ENCODE data around the gene SNCAIP.

Gene SNCAIP

DNA sequence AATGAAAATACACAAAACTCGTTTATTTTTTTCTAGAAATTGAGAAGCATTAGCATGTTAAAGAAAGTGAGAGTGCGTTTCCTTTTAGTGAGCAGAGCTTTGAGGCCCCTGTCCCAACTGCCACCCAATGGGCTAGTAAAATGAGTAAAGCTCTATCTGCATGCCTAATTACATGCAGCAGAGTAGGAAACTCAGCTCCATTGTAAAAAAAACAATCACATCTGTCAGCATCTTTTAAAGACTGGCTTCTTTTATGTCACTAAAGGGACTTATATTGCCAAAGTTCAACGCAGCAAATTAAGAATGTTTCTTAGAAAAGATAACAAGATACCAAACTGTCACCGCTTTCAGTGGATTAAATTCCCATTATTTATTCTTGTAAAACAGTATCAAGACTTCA lies 154.0 kb downstream of the SNCAIP start:
- Histone ChIP-seq H3K9me3 (ENCODE audit: control insufficient read depth, low read length) (no peaks in the 10 kb centered on the region), H3K4me1 (ENCODE audit: control insufficient read depth, insufficient read depth, low read length, poor library complexity, severe bottlenecking) (no peaks in the 10 kb centered on the region), H3K27ac (ENCODE audit: insufficient read depth, low read length, poor library complexity, severe bottlenecking) (no peak overlapping the region), H3K27me3 (replicated peaks; ENCODE audit: control insufficient read depth, insufficient read depth, low read length, poor library complexity, severe bottlenecking) (no peaks in the 10 kb centered on the region), H3K4me3 (ENCODE audit: insufficient read depth, low read depth, low read length, poor library complexity, severe bottlenecking) (no peak overlapping the region), H3K36me3 (ENCODE audit: control insufficient read depth, insufficient read depth, low read length) (no peaks in the 10 kb centered on the region)
- DNase-seq = no peak

GRCh38 chr5:122468351-122469116 lies 156.5 kb downstream of the SNCAIP start:
- no peaks in the 10 kb centered on the region for H3K4me1 ChIP-seq (ENCODE audit: control insufficient read depth, insufficient read depth, low read length, poor library complexity, severe bottlenecking)
- no peak overlapping the region for H3K4me3 ChIP-seq (ENCODE audit: insufficient read depth, low read depth, low read length, poor library complexity, severe bottlenecking)
- H3K27ac ChIP-seq (ENCODE audit: insufficient read depth, low read length, poor library complexity, severe bottlenecking) = no peak overlapping the region
- no peaks in the 10 kb centered on the region for H3K27me3 ChIP-seq (replicated peaks; ENCODE audit: control insufficient read depth, insufficient read depth, low read length, poor library complexity, severe bottlenecking)
- H3K9me3 ChIP-seq (ENCODE audit: control insufficient read depth, low read length) = no peaks in the 10 kb centered on the region
- H3K36me3 ChIP-seq (ENCODE audit: control insufficient read depth, insufficient read depth, low read length) = no peaks in the 10 kb centered on the region
- no peak for DNase-seq

DNA sequence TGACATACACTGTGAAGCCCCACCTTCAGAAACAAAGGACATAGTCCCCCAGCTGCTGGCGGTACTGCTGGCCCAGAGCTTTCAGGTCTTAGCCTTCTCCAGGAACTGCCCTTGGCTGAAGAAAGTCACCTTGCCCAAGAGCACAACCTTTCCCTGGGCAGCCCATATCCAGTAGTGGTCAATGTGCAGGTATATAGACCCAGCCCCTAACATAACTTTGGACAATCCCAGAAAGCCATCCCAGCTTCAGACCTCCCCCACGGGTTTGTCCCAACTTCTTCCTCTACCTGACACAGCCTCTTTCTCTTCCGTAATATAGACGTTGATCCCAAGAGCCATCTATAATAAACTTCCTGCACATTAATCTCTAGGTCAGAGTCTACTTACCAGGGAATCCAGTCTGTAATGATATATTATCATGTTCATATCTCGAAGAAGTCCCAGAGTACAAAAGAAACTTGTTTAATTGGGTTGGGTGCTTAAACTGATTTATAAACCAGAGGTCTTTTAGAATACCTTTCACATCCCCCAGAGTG lies 157.4 kb downstream of the SNCAIP start:
- Histone ChIP-seq H3K27ac (ENCODE audit: insufficient read depth, low read length, poor library complexity, severe bottlenecking) (no peak overlapping the region), H3K4me3 (ENCODE audit: insufficient read depth, low read depth, low read length, poor library complexity, severe bottlenecking) (no peak overlapping the region), H3K9me3 (ENCODE audit: control insufficient read depth, low read length) (no peaks in the 10 kb centered on the region), H3K27me3 (replicated peaks; ENCODE audit: control insufficient read depth, insufficient read depth, low read length, poor library complexity, severe bottlenecking) (no peaks in the 10 kb centered on the region), H3K4me1 (ENCODE audit: control insufficient read depth, insufficient read depth, low read length, poor library complexity, severe bottlenecking) (no peaks in the 10 kb centered on the region), H3K36me3 (ENCODE audit: control insufficient read depth, insufficient read depth, low read length) (no peaks in the 10 kb centered on the region)
- no peak for DNase-seq

GRCh38 chr5:122470365-122470764 lies 158.3 kb downstream of the SNCAIP start:
- Histone ChIP-seq H3K4me3 (ENCODE audit: insufficient read depth, low read depth, low read length, poor library complexity, severe bottlenecking) (no peak overlapping the region), H3K27ac (ENCODE audit: insufficient read depth, low read length, poor library complexity, severe bottlenecking) (no peak overlapping the region), H3K36me3 (ENCODE audit: control insufficient read depth, insufficient read depth, low read length) (no peaks in the 10 kb centered on the region), H3K9me3 (ENCODE audit: control insufficient read depth, low read length) (no peaks in the 10 kb centered on the region), H3K4me1 (ENCODE audit: control insufficient read depth, insufficient read depth, low read length, poor library complexity, severe bottlenecking) (no peaks in the 10 kb centered on the region), H3K27me3 (replicated peaks; ENCODE audit: control insufficient read depth, insufficient read depth, low read length, poor library complexity, severe bottlenecking) (no peaks in the 10 kb centered on the region)
- DNase-seq = no peak

DNA sequence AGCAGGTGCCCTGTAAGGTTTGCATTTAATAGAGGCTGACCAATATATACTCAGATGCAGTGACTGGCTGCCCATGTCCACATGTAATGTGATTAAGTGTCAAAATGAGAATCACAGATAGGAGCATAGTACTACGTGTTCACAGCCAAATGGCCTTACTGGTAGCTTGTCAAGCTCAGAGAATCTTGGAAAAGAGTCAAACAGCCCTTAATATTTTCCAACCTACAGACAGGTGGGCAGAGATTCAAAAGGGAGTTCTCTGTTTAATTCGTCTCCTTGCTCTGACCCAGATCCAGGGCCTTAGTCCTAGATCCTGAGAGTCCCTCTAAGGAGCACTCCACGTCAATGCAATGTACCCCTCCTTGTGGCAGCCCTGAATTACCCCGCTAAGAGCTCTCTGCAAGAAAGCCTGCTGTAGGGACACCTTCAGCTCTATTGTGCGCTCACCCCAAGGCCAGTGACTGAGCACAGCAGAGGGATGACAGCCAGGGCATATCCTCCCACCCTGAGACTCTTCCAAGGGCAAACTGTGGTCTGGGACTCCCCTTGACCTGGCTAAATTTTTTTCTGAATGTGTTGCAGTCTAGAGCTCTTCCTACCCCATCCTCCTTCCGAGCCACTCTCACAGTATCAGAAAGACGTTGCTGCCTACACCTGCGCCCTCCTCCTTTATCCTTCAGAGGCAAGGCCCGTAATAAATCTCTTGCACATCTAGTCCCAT lies 159.2 kb downstream of the SNCAIP start:
- Histone ChIP-seq H3K27ac (ENCODE audit: insufficient read depth, low read length, poor library complexity, severe bottlenecking) (no peak overlapping the region), H3K27me3 (replicated peaks; ENCODE audit: control insufficient read depth, insufficient read depth, low read length, poor library complexity, severe bottlenecking) (no peaks in the 10 kb centered on the region), H3K4me1 (ENCODE audit: control insufficient read depth, insufficient read depth, low read length, poor library complexity, severe bottlenecking) (no peaks in the 10 kb centered on the region), H3K4me3 (ENCODE audit: insufficient read depth, low read depth, low read length, poor library complexity, severe bottlenecking) (no peak overlapping the region), H3K9me3 (ENCODE audit: control insufficient read depth, low read length) (no peaks in the 10 kb centered on the region), H3K36me3 (ENCODE audit: control insufficient read depth, insufficient read depth, low read length) (no peaks in the 10 kb centered on the region)
- DNase-seq = no peak

DNA sequence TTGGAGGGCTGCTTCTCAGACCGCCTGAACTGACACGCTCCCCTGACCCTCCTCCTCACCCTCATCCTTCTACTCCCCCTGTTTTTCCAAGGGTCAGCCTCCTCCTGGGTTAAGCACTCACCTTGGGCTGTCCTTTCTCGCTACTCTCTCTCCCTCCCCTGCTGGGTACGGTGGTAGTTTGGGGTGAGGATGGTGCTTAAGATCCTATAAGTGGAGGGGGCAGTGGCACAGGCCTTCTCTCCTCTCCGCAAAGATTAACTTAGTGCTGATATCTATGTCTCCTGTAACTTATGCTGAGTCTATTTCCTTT lies 159.7 kb downstream of the SNCAIP start:
- Histone ChIP-seq H3K27me3 (replicated peaks; ENCODE audit: control insufficient read depth, insufficient read depth, low read length, poor library complexity, severe bottlenecking) (no peaks in the 10 kb centered on the region), H3K4me3 (ENCODE audit: insufficient read depth, low read depth, low read length, poor library complexity, severe bottlenecking) (no peak overlapping the region), H3K27ac (ENCODE audit: insufficient read depth, low read length, poor library complexity, severe bottlenecking) (no peak overlapping the region), H3K36me3 (ENCODE audit: control insufficient read depth, insufficient read depth, low read length) (no peaks in the 10 kb centered on the region), H3K9me3 (ENCODE audit: control insufficient read depth, low read length) (no peaks in the 10 kb centered on the region), H3K4me1 (ENCODE audit: control insufficient read depth, insufficient read depth, low read length, poor library complexity, severe bottlenecking) (no peaks in the 10 kb centered on the region)
- no peak for DNase-seq

DNA sequence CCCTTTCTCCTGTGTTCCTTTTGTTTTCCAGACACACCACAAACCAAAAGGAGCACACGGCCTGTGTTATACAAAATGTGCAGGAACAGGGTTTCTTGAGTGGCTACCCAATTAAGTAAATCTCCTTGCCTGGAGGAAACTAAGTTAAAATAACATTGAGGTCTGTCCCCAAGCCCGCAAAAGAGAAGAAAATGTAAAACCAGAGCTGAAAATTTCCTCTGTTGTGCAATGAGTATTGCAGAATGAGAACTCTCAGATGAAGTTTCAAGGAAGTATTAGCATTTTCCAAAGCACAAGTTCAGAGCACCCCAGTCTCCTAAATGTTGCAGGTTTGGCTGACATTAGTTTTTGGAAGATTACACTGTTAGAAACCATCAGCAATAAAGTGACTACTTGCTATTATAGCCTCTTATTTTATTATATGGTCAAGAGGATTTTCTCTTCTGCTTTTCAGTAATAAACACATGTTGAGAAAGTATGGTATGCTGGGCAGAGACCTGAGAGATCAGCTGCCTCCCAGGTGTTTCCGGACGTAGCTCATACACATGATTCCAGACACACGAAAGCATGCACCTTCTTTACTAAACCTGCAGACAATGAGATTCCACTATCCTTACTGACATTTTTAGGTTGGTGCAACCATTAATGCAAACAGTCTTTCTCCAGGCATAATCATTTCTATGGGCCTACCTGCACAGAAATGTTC lies 161.3 kb downstream of the SNCAIP start:
- Histone ChIP-seq H3K36me3 (ENCODE audit: control insufficient read depth, insufficient read depth, low read length) (no peaks in the 10 kb centered on the region), H3K4me1 (ENCODE audit: control insufficient read depth, insufficient read depth, low read length, poor library complexity, severe bottlenecking) (no peaks in the 10 kb centered on the region), H3K27me3 (replicated peaks; ENCODE audit: control insufficient read depth, insufficient read depth, low read length, poor library complexity, severe bottlenecking) (no peaks in the 10 kb centered on the region), H3K4me3 (ENCODE audit: insufficient read depth, low read depth, low read length, poor library complexity, severe bottlenecking) (no peak overlapping the region), H3K9me3 (ENCODE audit: control insufficient read depth, low read length) (no peaks in the 10 kb centered on the region), H3K27ac (ENCODE audit: insufficient read depth, low read length, poor library complexity, severe bottlenecking) (no peak overlapping the region)
- no peak for DNase-seq

DNA sequence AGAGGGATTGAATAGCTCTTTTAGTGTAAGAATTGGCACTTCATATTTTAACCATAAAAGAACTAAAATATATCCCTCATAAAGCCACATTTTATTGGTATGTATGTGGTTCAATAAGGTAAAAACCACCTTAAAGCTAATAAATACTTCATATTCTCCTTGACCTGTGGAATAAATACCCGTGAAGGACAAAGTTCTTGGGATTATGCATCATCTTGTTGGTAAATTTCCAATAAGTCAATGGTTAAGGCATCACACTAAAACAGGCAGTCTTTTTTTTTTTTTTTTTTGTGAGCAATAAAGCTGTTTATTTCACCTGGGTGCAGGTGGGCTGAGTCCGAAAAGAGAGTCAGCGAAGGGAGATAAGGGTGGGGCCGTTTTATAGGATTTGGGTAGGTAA lies 161.9 kb downstream of the SNCAIP start:
- H3K27me3 ChIP-seq (replicated peaks; ENCODE audit: control insufficient read depth, insufficient read depth, low read length, poor library complexity, severe bottlenecking) = no peaks in the 10 kb centered on the region
- no peak for DNase-seq
- H3K27ac ChIP-seq (ENCODE audit: insufficient read depth, low read length, poor library complexity, severe bottlenecking) = no peak overlapping the region
- no peak overlapping the region for H3K4me3 ChIP-seq (ENCODE audit: insufficient read depth, low read depth, low read length, poor library complexity, severe bottlenecking)
- H3K9me3 ChIP-seq (ENCODE audit: control insufficient read depth, low read length) = no peaks in the 10 kb centered on the region
- H3K4me1 ChIP-seq (ENCODE audit: control insufficient read depth, insufficient read depth, low read length, poor library complexity, severe bottlenecking) = no peaks in the 10 kb centered on the region
- H3K36me3 ChIP-seq (ENCODE audit: control insufficient read depth, insufficient read depth, low read length) = no peaks in the 10 kb centered on the region

DNA sequence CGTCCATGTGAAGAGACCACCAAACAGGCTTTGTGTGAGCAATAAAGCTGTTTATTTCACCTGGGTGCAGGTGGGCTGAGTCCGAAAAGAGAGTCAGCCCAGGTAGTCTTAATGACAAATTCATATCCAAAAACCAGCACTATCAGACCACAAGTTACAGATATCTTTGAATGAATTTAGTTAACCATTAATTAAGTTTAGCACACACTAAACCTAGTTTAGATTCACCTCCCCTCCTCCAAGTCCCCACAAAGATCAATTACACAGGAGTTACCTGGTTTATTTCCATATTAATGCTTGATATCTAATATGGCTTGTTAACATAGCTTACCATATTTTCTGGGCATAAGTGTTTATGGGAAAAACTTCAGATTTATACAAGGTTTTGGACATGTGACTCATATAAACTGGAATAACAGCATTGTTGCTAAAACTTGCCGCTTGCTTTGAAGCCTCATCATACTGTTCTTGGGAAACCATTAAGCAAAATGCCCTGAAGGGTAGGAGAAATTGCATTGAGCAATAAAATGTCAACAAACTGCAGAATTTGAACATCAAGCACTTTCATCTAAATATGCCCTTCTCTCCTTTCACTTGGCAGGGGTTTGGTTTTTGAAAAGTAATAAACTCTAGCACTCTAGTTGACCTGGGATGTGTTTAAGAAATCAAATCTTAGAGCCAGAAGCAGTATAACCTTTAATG lies 166.9 kb downstream of the SNCAIP start:
- Histone ChIP-seq H3K4me3 (ENCODE audit: insufficient read depth, low read depth, low read length, poor library complexity, severe bottlenecking) (no peak overlapping the region), H3K27me3 (replicated peaks; ENCODE audit: control insufficient read depth, insufficient read depth, low read length, poor library complexity, severe bottlenecking) (no peaks in the 10 kb centered on the region), H3K9me3 (ENCODE audit: control insufficient read depth, low read length) (no peaks in the 10 kb centered on the region), H3K4me1 (ENCODE audit: control insufficient read depth, insufficient read depth, low read length, poor library complexity, severe bottlenecking) (no peaks in the 10 kb centered on the region), H3K36me3 (ENCODE audit: control insufficient read depth, insufficient read depth, low read length) (no peaks in the 10 kb centered on the region), H3K27ac (ENCODE audit: insufficient read depth, low read length, poor library complexity, severe bottlenecking) (no peak overlapping the region)
- DNase-seq = no peak
